ENCODE data around the gene SCT. TPM values are rescaled to one million over a fixed set of nuclear protein-coding genes. Genes with fewer than 3 reads are reported as not detected.

Gene SCT
- total and polyA plus RNA-seq, 2 of the 8 experiments (the other 6 are each of a cell fraction or from before 2014, with no cell fraction given): 1.7 to 2.0 TPM

DNA sequence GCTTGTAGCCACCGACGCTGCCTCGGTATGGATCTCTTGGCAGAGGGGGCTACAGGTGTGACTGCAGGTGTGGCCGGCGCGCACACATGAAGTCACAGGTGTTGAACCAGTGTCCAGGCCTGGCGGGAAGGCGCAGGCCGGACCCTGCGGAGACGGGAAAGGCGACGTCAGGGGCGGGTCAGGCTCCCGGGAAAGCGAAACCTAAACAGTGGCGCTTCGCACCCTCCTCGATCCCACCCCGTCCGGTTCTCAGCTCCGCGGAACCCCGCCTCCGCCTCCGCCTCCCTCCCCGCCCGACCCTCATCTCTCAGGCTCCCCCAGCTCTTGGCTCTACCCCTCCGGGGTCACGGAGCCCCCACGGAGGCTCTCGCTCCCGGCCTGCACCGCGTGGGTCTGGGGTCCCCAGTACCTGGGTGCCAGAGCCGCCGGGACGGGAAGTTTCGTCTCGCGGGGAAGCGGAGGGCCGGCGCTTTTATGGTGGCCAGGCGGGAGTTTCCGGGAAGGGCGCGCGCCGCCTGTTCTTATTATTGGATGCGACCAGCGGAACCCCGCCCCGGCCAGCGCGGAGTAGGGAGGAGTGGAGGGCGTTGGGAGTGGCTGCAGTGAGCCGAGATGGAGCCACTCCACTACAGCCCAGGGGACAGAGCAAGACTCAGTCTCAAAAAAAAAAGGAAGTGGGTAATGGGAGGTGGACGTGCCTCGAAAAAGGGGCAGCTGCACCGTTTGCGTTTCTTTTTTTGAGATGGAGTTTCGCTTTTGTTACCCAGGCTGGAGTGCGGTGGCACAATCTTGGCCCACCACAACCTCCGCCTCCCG is 11.3 kb downstream of the SCT start, which contains the start of gene IRF7 (continued):
- TF ChIP-seq E2F6 (IDR thresholded peaks at IDR 0.05): peak; percentile 60
- peak in 1 of 2 experiments; percentile 67; a peak in 2 of 3 replicates for TF ChIP-seq POLR2A (IDR thresholded peaks at IDR 0.05; ENCODE audit: control extremely low read depth in 1 of 2, low read depth in 2 of 2, low read length in 2 of 2)
- no peak for TF ChIP-seq KDM1A (IDR thresholded peaks at IDR 0.05; ENCODE audit: borderline replicate concordance, low read length)
- no peak for TF ChIP-seq TEAD4 (IDR thresholded peaks at IDR 0.05; ENCODE audit: low read depth, low read length)
- TF ChIP-seq SRF (IDR thresholded peaks at IDR 0.05; ENCODE audit: low read depth, low read length): no peak
- TF ChIP-seq SIRT6 (IDR thresholded peaks at IDR 0.05; ENCODE audit: low read length): no peak
- TF ChIP-seq TCF12 (IDR thresholded peaks at IDR 0.05; ENCODE audit: low read depth, low read length): no peak
- TF ChIP-seq RBBP5 (IDR thresholded peaks at IDR 0.05; ENCODE audit: borderline replicate concordance, low read depth, low read length): no peak; the same call in 1 of the 2 replicates
- TF ChIP-seq SP1 (IDR thresholded peaks at IDR 0.05; ENCODE audit: low read depth, low read length): 0 out of 2 replicates have a peak, but pooled peaks have one; percentile 11
- no peak for TF ChIP-seq JUND (IDR thresholded peaks at IDR 0.05; ENCODE audit: low read length)
- no peak for TF ChIP-seq GTF2F1 (IDR thresholded peaks at IDR 0.05; ENCODE audit: borderline replicate concordance, low read depth, low read length)
- no peak for TF ChIP-seq BCL11A (IDR thresholded peaks at IDR 0.05; ENCODE audit: low read depth in 2 of 2, low read length in 2 of 2)
- TF ChIP-seq POLR2AphosphoS5 (IDR thresholded peaks at IDR 0.05; ENCODE audit: low read depth, low read length): peak; percentile 68; the same call in 1 of the 2 replicates
- peak; percentile 78; the same call in 1 of the 2 replicates for TF ChIP-seq CREB1 (IDR thresholded peaks at IDR 0.05)
- TF ChIP-seq PHF8 (conservative IDR thresholded peaks at IDR 0.05; ENCODE audit: low read depth, low read length): peak; percentile 72
- no peak for TF ChIP-seq HDAC6 (IDR thresholded peaks at IDR 0.05; ENCODE audit: low read depth, low read length)
- TF ChIP-seq GABPA (IDR thresholded peaks at IDR 0.05; ENCODE audit: borderline replicate concordance, insufficient read depth, low read length): peak; percentile 44
- no peak for TF ChIP-seq JUN (IDR thresholded peaks at IDR 0.05; ENCODE audit: low read depth, low read length)
